Osteocyte (in vitro differentiated cells): ENCODE results near the gene PRDM15. TPM values are rescaled to one million over a fixed set of nuclear protein-coding genes. Genes with fewer than 3 reads are reported as not detected.

Experiments
- DNase-seq: peaks from one replicate; pipeline ENCODE4 v3.0.0; 2021; ENCODE audit warnings: mixed read lengths; ENCODE audit not compliant: unreplicated experiment; ENCODE audit errors: extremely low spot score
- H3K27ac Mint-ChIP-seq: one replicate; pipeline ENCODE4 v1.8.0; 2021; ENCODE audit warnings: mild to moderate bottlenecking, mixed read lengths; ENCODE audit not compliant: unreplicated experiment
- H3K27me3 Mint-ChIP-seq: one replicate; pipeline ENCODE4 v1.8.0; 2021; ENCODE audit warnings: mixed read lengths; ENCODE audit not compliant: unreplicated experiment
- H3K36me3 Mint-ChIP-seq: one replicate; pipeline ENCODE4 v1.8.0; 2021; ENCODE audit warnings: mixed read lengths; ENCODE audit not compliant: unreplicated experiment
- H3K4me1 Mint-ChIP-seq: one replicate; pipeline ENCODE4 v1.8.0; 2021; ENCODE audit warnings: mixed read lengths; ENCODE audit not compliant: unreplicated experiment
- H3K4me3 Mint-ChIP-seq: one replicate; pipeline ENCODE4 v1.8.0; 2021; ENCODE audit warnings: mild to moderate bottlenecking, moderate library complexity, mixed read lengths; ENCODE audit not compliant: unreplicated experiment
- H3K9me3 Mint-ChIP-seq: one replicate; pipeline ENCODE4 v1.8.0; 2021; ENCODE audit warnings: mixed read lengths; ENCODE audit not compliant: unreplicated experiment
- CTCF ChIP-seq: fragments of 200-600 bp; sonication (generic); IDR thresholded peaks from 2 replicates; pipeline ENCODE4 v1.5.0; 2021; ENCODE audit warnings: antibody characterized with exemption, mild to moderate bottlenecking, moderate library complexity
- total RNA-seq: library from RNA; stranded (reverse); gene quantifications from 2 replicates; pipeline ENCODE4 v1.2.1, GENCODE V29; 2021

PRDM15 gene
- total RNA-seq, 1 donor from 2014 or later: 11.4 TPM

GRCh38 chr21:41754479-41754891 is 124.7 kb downstream of the PRDM15 start:
- Mint-ChIP-seq H3K4me1 (peaks cover 38% of the 10 kb centered on the region), H3K4me3 (no peak overlapping the region), H3K36me3 (no peaks in the 10 kb centered on the region), H3K27ac (no peak overlapping the region), H3K9me3 (no peaks in the 10 kb centered on the region), H3K27me3 (no peaks in the 10 kb centered on the region)
- no peak for DNase-seq
- no peak for TF ChIP-seq CTCF

GRCh38 chr21:41753006-41753898 is 125.9 kb downstream of the PRDM15 start:
- no peak for DNase-seq
- H3K27ac Mint-ChIP-seq: no peak overlapping the region
- H3K4me1 Mint-ChIP-seq: peaks cover 34% of the 10 kb centered on the region
- H3K9me3 Mint-ChIP-seq: no peaks in the 10 kb centered on the region
- no peak for TF ChIP-seq CTCF
- H3K4me3 Mint-ChIP-seq: no peak overlapping the region
- no peaks in the 10 kb centered on the region for H3K27me3 Mint-ChIP-seq
- peaks cover 1% of the 10 kb centered on the region for H3K36me3 Mint-ChIP-seq

GRCh38 chr21:41752231-41752681 is 126.9 kb downstream of the PRDM15 start:
- no peak for TF ChIP-seq CTCF
- no peak for DNase-seq
- Mint-ChIP-seq H3K27me3 (no peaks in the 10 kb centered on the region), H3K4me1 (peaks cover 34% of the 10 kb centered on the region), H3K9me3 (no peaks in the 10 kb centered on the region), H3K27ac (no peak overlapping the region), H3K36me3 (peaks cover 1% of the 10 kb centered on the region), H3K4me3 (no peak overlapping the region)

- TF ChIP-seq CTCF: no peak
- peaks cover 34% of the 10 kb centered on the region for H3K4me1 Mint-ChIP-seq
- H3K4me3 Mint-ChIP-seq: no peak overlapping the region
- H3K36me3 Mint-ChIP-seq: peaks cover 1% of the 10 kb centered on the region
- H3K27ac Mint-ChIP-seq: no peak overlapping the region
- no peaks in the 10 kb centered on the region for H3K27me3 Mint-ChIP-seq
- DNase-seq: no peak
- no peaks in the 10 kb centered on the region for H3K9me3 Mint-ChIP-seq
These were observed 127.5 kb downstream of the PRDM15 start for GRCh38 chr21:41751611-41752011.

GRCh38 chr21:41750532-41751151 is 128.5 kb downstream of the PRDM15 start:
- no peak overlapping the region for H3K4me3 Mint-ChIP-seq
- no peak overlapping the region for H3K27ac Mint-ChIP-seq
- H3K36me3 Mint-ChIP-seq: peaks cover 1% of the 10 kb centered on the region
- DNase-seq: no peak
- H3K9me3 Mint-ChIP-seq: no peaks in the 10 kb centered on the region
- peaks cover 34% of the 10 kb centered on the region for H3K4me1 Mint-ChIP-seq
- no peaks in the 10 kb centered on the region for H3K27me3 Mint-ChIP-seq
- no peak for TF ChIP-seq CTCF
